HG03520 (cell line): Measurements from ENCODE around the gene NME4.
"Not testable (repeated sequence)": the region's sequence is repeated elsewhere in the genome, so short reads cannot be mapped to it uniquely, and the experiment has no call there.

Experiments
- ATAC-seq: cut with Tn5 transposase; IDR thresholded peaks from one replicate; pipeline ENCODE4 v1.9.1; 2021; ENCODE audit warnings: mild to moderate bottlenecking, moderate library complexity; ENCODE audit not compliant: unreplicated experiment

Gene NME4

DNA sequence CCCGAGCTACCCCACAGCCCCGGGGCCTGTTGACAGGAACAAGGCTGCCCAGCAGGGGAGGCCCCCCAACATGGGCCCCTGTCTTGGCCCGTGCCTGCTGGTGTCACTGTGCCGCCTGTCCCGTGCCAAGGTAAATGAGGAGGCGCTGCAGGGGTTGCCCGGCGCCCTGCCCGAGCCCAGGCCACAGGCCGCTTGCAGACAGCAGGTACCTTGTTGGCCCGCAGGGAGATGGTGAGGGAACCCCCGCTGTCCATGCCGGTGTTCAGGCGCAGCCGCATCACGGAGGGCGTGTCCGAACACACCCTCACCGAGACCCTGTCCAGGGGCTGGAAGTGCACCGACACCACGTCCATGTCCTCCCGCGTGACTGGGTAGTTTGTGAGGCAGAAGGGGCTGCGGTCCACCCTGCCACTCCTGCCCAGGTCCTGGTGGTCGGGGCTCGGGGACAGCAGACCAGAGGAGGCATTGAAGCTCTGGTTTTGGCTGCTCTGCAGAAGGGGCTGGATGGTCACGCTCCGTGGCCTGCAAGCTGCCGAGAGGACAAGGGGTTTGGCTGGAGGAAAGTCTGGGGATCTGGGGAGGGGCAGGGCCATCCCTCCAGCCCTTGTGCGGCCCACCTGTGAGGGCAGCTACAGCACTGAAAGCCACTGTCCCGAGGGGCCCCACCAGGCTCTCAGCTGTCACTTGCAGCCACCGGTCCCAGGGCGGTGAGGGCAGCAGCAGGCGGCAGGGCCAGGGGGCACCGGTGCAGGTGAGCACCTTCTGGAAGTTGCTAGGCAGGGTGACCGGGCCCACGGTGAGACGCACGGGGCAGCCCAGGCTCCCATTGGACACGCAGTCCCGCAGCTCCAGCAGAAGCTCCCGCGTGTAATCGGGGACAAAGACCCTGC, 20.8 kb upstream of the NME4 start:
- ATAC-seq, result no peak

DNA sequence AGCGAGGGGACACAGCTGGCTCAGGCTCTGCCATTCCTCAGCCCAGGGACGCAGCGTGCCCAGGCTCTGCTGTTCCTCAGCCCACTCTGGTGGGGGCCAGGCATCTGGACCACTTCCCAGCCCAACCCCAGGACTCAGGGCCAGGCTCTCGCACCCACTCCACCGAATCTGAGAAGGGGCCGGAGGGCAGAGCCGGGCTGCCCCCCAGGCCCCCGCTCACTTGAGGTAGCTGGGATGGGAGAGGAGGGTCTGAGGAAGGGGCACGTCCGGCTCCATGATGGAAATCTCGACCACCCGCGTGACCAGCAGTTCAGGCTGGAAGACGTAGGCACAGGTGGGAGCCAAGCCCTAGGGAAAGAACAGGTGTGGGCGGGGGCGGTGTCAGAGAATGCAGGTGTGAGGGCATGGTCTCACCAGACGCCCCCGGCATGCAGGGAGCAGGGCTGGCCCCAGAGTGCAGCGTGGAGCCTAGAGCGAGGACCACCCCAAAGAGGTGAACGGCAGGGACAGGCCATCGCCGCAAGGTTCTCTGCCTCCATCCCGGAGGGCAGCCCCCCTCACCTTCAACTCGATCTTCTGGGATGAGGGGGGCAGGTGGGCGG, 20.1 kb upstream of the NME4 start:
- no peak for ATAC-seq

DNA sequence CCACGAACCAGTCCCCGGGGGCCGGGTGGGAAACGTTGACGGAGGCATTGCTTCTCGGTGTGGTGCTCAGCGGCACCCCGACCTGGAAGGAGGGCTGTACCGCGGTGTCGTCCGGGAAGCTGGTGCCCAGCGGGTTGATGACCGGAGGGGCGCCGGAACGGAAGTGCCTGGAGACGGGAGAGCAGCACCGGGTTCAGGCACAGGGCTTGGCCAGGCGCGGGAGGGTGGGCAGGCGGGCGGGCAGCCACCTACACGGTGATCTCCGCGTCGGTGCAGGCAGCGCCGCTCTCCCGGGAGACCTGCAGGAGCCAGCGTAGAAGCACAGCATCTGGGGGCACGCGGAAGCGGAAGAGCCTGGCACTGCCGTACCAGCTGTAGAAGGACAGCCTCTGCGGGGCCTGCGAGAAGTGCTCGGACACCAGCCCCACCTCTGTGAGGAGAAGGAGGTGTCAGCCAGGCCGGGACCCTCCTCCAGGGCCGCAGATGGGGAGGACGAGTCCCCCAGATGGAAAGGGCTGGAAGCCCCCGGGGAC, 19.5 kb upstream of the NME4 start:
- ATAC-seq, result no peak

DNA sequence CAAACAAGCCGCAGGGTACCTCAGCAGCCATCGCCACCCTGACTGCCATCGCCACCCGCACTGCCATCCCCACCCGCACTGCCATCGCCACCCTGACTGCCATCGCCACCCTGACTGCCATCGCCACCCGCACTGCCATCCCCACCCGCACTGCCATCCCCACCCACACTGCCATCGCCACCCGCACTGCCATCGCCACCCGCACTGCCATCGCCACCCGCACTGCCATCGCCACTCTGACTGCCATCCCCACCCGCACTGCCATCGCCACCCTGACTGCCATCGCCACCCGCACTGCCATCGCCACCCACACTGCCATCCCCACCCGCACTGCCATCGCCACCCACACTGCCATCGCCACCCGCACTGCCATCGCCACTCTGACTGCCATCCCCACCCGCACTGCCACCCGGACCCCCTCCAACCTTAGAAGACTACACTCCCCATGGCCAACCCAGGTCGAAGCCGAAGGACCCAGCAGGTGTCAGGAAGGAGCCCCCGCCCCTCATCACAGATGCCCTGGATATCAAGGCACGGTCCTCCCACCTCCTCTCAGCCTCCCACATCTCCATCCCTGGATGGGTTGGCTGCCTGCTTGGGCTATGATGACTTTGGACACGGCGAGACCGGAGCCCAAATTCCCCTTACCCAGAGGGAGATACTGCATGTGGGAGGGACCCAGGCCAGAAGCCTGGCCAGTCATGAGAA, 18.7 kb upstream of the NME4 start:
- ATAC-seq, result not testable (repeated sequence)

DNA sequence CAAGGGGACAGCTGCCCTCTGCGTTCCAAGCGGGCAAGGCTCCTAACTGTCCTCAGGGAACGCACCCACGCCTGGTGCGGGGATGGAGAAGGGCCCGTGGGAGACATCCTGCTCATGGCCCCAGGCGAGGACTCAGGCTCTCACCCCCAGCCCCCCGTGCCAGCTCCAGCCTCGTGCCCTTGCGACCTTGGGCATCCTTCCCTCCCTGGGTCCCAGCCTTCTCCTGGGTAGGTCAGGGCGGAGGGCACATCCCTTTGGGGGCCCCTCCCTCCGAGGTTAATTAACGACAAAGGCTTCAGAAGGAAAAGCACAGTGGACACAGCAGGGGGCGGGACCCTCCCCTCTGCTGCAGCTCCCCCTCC, 18.2 kb upstream of the NME4 start:
- no peak for ATAC-seq

DNA sequence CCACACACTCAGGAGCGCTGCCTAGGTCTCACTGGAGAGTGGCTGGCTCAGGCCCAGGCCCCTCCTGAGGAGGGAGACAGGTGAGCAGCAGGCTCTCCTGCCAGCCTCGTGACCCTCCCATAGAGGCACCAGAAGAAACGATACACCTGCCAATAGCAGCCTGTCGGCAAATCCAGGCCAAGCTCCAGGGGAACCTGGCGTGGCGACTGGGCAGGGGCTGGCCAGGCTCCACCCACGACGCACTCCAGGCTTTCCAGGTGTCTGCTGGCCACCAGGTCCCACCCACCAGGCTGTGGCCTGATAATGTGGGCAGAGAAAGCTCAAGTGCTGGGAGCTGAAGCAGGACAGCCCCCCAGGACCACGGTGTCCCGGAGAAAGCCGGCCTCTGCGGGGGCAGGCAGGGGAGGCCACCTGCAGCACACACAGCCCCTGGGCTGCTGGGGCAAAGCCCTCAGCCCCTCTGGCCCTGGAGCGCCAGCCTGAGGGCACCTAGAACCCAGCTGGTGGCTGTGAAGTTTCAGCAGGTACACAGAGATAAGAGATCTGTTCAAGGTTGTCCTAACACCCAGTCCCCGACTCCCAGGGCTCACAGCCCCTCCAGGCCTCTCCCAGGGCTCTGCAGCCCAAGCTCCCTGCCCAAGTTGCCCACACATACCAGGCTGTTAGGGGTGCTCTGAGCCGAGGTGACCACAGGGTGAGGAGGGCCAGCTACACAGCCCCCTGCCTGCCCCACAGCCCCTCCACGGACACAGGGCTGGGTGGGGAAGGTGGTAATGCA, 17.6 kb upstream of the NME4 start:
- ATAC-seq, result no peak

DNA sequence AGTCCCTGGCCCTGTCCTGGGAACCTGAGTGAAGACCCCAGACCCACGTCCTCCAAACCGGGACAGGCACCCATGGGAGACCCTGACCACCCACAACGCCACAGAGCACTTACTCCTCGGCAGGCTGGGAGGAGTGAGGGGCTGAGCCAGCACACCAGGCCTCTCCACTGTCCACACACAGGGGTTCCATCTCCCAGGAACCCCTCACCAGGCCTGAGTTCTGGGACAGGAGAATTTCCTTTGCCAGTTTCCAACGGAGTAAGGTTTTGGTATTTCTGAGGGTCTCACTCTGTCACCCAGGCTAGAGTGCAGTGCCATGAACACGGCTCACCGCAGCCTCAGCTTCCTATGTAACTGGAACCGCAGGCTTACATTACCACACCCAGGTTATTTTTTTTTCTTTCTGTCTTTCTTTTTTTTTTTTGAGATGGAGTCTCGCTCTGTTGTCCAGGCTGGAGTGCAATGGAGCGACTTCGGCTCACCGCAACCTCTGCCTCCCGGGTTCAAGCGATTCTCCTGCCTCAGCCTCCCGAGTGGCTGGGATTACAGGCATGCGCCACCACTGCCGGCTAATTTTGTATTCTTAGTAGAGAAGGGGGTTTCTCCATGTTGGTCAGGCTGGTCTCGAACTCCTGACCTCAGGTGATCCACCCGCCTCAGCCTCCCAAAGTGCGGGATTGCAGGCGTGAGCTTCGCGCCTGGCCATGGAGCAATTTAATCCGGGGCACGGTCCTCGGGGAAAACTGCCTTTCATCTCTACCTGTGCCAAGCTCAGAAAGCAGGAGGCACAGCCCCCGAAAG, 16.8 kb upstream of the NME4 start:
- no peak for ATAC-seq

DNA sequence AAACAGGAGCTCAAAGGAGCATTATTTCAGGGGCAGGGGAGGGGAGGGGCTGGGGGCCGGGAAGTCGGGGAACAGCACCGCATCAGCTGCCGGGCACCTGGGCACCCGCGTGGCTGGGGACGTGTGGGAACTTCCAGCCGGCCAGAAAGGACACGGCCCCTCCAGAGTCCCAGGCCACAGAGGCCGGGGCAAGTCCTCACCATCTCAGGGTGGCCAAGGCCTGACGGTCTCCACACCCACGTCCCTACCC, 16.3 kb upstream of the NME4 start:
- ATAC-seq, result no peak

DNA sequence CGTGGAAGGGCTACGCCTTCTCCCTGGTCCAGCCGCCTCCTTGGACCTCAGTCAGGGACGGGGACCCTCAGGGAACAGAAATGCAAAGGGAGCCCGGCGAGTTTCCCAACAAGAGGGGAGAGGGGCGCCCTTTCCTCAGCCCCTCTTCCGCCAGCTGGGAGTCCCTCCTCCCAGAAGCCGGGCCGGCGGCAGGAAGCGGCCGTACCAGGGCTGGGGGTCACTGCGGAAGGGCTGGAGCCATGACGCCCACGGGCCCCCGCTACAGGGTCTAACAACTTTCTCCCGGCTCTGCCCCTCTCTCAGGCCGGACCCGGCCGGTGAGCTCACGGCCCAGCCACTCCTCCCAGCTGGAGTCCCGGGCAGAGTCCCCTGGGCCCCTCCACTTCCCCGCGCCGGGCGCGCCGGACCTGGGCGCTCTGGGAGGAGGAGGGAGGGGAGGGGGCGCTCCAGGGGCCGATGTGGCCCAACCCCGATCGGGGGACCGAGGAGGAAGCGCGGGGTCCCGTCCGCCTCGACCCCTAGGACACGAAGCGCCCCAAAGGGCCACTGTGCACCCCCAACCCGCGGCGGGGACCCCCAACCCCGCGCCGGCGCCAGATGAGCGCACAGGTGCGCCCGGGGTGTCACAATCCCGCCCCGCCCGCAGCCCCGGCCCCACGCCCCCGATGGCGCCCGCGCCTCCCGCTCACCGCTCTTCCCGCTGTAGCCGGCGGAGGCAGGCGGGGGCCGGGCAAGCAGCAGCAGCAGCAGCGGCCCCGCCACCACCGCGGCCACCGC, 15.8 kb upstream of the NME4 start:
- no peak for ATAC-seq

DNA sequence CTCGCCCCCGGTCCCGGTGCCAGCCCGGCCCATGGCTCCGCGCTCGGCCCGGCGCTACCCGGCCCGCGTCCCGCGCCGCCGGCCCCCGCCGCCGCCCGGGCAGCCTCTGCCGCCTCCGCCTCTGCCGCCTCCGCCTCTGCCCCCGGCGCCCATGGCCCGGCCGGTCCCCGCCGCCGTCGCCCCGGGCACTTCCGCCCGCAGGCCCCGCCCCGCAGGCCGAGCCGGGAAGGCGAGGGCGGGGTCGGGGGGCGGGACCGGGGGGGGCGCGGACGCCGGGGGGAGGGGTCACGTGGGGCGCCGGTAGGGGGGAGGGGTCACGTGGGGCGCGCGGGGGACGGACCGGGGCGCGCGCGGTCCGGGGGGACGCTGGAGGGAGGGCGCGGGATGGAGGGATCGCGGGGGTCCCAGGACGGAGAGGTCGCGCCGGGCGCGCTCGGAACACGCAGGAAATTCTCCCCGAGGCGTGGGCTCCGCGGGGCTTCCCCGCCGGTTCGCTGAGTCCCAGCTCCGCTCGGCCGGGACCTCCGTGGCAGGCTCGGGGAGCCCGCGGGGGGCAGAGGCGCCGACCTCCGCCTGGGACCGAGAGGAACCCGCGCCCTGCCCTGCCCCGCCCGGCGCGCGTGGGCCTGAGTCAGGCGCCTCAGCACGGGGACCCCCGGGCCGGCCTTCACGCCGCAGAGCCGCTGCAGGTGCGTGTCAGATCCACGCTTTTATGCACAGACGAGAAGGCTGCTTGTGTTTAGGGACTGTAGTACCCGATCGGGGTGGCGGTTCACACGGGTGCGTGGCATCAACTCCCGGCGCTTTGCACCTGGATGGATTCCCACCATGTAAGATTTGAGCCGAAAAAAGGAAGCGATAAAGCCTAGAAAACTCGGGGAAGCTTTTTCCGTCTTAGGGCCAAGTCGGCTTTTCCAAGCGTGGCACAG, 14.9 kb upstream of the NME4 start, which contains the start of gene PGAP6:
PGAP6 (minus strand) TSS at position 190 of the 929 bp plus-strand sequence; CDS start at position 33, 157 bp downstream.
- no peak for ATAC-seq

DNA sequence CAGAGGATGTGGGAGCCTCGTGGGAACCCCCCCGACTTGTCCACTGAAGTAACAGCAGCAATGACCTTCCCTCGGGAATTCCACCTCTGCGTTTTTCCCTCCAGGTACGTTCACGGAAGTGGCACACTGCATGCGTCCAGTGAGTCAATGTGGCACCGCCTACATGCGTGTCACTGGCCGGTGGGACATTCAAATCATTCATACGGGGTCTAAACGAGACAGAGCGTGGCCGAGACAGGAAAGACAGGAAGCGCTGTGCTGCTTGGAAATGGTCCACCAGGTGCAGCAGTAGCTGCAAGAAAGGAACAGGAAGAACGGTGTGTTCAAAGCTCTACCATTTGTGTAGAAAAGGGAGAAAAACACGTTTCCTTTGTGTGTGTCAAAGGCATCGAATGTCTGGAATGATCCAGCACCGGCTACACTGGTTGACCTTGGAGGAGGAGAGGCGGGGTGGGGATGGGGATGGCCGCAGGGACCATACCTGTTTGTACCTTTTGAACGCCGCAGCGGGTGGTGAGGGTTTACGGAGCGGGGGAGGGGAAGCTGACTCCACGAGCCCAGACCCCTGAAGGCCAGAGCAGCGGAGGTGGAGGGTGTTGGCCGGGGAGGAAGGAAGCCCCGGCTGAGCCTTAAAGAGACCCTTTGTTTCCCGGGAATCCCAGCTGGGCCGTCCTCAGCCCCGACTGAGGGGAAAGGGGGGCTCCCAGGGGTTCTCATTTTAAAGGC, 13.5 kb upstream of the NME4 start:
- ATAC-seq, result no peak

DNA sequence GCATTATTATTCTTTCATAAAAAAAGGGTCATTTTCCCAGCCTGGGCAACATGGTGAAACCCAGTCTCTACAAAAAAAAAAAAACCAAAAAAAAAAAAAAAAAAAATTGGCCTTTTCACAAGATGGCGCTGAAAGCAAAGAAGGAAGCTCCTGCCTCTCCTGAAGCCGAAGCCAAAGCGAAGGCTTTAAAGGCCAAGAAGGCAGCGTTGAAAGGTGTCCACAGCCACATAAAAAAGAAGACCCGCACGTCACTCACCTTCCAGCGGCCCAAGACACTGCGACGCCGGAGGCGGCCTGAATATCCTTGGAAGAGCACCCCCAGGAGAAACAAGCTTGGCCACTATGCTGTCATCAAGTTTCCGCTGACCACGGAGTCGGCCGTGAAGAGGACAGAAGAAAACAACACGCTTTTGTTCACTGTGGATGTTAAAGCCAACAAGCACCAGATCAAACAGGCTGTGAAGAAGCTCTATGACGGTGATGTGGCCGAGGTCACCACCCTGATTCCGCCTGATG, 10.3 kb upstream of the NME4 start:
- no peak for ATAC-seq

DNA sequence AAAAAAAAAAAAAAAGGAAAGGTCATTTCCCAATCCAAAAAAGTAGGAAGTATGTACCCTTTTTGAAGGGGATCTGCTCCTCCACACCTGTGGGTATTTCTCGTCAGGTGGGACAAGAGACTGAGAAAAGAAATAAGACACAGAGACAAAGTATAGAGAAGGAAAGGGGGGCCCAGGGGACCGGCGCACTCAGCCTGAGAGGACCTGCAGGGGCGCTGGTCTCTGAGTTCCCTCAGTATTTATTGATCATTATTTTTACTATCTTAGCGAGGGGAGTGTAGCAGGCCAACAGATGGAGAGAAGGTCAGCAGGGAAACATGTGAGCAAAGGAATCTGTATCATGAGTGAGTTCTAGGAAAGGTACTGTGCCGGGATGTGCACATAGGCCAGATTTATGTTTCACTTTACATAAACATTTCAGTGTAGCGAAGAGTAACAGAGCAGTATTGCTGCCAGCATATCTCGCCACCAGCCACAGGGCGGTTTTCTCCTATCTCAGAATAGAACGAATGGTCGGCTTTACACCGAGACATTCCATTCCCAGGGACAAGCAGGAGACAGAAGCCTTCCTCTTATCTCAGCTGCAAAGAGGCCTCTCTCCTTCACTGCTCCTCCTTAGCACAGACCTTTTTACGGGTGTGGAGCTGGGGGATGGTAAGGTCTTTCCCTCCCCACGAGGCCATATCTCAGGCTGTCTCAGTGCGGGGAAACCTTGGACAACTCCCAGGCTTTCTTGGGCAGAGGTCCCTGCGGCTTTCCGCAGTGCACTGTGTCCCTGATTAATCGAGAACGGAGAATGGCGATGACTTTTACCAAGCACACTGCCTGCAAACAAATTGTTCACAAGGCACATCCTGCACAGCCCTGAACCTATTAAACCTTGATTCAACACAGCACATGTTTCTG, 9.0 kb upstream of the NME4 start:
- ATAC-seq, result not testable (repeated sequence)

DNA sequence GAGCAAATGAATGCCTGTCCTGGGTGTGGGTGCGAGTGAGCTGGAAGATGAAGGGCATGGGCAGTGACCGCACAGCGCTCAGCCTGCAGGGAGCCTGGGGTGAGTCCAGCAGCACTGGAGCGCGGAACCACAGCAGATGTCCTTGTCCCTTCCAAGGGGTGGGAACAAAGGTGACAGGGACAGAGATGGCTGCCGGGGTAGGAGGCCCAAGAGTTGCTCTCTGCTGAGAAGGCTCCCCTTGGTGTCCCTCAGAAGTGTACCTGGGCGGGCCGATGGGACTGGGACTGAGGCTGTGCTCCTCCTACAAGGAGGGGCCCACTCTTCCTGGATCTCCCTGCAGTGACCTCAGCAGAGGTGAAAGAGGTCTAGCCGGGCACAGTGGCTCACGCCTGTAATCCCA, 7.6 kb upstream of the NME4 start:
- no peak for ATAC-seq

DNA sequence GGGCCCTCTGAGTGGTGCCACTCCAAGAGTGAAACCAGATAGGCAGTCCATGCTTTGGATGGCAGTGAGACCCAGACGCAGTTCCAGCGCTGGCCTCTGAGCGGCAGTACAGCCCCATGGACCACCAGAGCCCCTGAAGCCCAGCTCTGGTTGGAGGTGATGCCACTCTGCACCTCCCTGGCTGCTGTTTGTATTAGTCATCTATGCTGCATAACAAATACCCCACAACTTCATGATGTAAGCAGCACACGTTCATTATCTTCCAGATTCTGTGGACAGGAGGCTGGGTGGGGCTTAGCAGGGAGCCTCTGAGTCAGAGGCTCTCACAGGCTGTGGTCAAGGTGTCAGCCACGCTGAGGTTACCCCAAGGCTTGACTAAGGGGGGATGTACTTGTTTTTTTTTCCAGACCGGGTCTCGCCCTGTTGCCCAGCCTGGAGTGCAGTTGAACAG, 5.1 kb upstream of the NME4 start:
- no peak for ATAC-seq

DNA sequence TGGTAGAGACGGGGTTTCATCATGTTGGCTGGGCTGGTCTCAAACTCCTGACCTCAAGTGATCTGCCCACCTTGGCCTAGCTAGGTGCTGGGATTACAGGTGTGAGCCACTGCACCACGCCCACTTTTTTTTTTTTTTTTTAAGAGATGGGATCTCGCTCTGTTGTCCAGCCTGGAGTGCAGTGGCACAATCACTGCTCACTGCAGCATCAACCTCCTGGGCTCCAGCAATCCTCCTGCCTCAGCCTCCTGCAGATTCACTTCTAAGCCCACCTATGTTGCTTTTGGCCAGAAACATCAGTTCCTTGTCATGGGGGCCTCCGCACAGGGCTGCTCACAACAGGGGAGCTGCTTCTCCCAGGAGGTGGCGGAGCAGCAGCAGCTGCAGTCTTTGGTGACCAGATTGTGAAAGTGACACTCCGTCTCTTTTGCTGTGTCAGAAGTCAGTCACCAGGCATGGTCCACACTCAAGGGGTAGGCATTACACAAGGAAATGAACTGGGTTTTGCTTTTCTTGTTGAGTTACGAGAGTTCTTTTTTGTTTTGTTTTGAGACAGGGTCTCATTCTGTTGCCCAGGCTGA, 4.5 kb upstream of the NME4 start:
- no peak for ATAC-seq
